ENCODE data around the gene QRICH1. TPM values are rescaled to one million over a fixed set of nuclear protein-coding genes. Genes with fewer than 3 reads are reported as not detected.

QRICH1 gene
- total and polyA plus RNA-seq, 2 of the 13 experiments (the other 11 are each of a cell fraction or from before 2014, with no cell fraction given), result 52.6 to 102 TPM

DNA sequence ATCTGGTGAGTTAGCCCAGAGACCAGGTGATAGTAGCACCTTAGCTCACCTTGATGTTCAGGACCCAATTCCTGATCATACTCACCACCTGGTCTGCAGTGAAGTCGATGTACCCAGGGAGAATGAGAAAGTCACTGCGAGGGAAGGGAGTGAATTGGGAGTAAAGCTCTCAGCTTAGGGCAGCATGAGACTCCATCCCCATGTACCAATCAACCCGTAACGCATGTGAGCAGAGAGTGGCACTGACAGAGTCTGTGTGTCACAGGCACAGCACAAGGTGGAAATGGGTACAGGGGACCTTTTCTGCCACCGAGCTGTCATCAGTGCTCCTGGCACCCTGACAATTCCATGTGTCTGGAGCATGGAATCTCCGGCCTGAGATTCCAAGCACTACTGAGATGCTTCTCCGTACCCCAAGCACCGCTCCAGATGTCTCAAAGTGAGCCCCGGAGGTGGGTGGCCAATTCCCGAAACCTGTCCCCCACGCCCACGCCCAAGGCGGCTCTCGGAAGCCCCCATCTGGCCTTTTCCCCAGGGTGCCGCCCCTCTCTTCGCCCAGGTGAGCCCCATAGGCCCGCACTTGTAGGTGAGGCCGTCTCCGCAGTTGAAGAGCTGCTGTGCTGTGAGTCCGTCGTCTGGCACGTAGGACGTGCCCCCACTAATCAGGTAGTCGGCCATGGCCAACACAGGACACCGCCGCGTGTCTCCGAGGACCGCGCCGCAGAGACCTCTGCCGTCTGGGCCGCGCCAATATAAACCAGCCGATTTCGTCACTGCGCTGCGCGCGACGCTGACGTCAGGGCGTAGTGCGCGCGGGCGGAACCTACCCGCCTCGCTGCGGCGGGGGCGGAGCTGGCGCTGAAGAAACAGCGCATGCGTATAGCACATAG lies 65.0 kb downstream of the QRICH1 start, which contains the start of gene IMPDH2 (continued):
- TF ChIP-seq, protein P1, sequence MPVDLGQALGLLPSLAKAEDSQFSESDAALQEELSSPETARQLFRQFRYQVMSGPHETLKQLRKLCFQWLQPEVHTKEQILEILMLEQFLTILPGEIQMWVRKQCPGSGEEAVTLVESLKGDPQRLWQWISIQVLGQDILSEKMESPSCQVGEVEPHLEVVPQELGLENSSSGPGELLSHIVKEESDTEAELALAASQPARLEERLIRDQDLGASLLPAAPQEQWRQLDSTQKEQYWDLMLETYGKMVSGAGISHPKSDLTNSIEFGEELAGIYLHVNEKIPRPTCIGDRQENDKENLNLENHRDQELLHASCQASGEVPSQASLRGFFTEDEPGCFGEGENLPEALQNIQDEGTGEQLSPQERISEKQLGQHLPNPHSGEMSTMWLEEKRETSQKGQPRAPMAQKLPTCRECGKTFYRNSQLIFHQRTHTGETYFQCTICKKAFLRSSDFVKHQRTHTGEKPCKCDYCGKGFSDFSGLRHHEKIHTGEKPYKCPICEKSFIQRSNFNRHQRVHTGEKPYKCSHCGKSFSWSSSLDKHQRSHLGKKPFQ (CRISPR knock-in tag; IDR thresholded peaks at IDR 0.05; ENCODE audit: insufficient replicate concordance), result no peak
- no peak for TF ChIP-seq NR2F6 (IDR thresholded peaks at IDR 0.05)
- TF ChIP-seq NR2F6 (CRISPR knock-in tag; IDR thresholded peaks at IDR 0.05), result peak; percentile 33; the same call in 1 of the 2 replicates
- TF ChIP-seq ZSCAN21 (CRISPR knock-in tag; IDR thresholded peaks at IDR 0.05; ENCODE audit: borderline replicate concordance), result peak; percentile 92; the same call in 1 of the 2 replicates
- peak; percentile 96 for TF ChIP-seq ZFY (CRISPR knock-in tag; IDR thresholded peaks at IDR 0.05)
- peak; percentile 58 for TF ChIP-seq FOXO1 (CRISPR knock-in tag; IDR thresholded peaks at IDR 0.05)
- TF ChIP-seq ZNF367 (CRISPR knock-in tag; IDR thresholded peaks at IDR 0.05; ENCODE audit: borderline replicate concordance), result peak; percentile 83; the same call in 1 of the 2 replicates
- TF ChIP-seq CHD2 (IDR thresholded peaks at IDR 0.05; ENCODE audit: low read depth, low read length), result 0 out of 2 replicates have a peak, but pooled peaks have one; percentile 23
- TF ChIP-seq ZC3H13 (CRISPR knock-in tag; IDR thresholded peaks at IDR 0.05), result peak; percentile 99
- TF ChIP-seq NONO (IDR thresholded peaks at IDR 0.05), result no peak
- peak; percentile 94 for TF ChIP-seq NONO (CRISPR knock-in tag; conservative IDR thresholded peaks at IDR 0.05)
- TF ChIP-seq HNRNPUL1 (IDR thresholded peaks at IDR 0.05; ENCODE audit: low read depth, low read length), result peak; percentile 64; the same call in 1 of the 2 replicates
- peak; percentile 91 for TF ChIP-seq PHF8 (CRISPR knock-in tag; IDR thresholded peaks at IDR 0.05)
- no peak for TF ChIP-seq NCOA1 (CRISPR knock-in tag; IDR thresholded peaks at IDR 0.05)
- TF ChIP-seq ATRX (CRISPR knock-in tag; IDR thresholded peaks at IDR 0.05; ENCODE audit: borderline replicate concordance), result no peak
- TF ChIP-seq NRL (CRISPR knock-in tag; IDR thresholded peaks at IDR 0.05; ENCODE audit: borderline replicate concordance), result peak; percentile 97; the same call in 1 of the 2 replicates
- peak; percentile 77; the same call in 1 of the 2 replicates for TF ChIP-seq BRD4 (CRISPR knock-in tag; IDR thresholded peaks at IDR 0.05)
- peak; percentile 37; the same call in 1 of the 2 replicates for TF ChIP-seq GPN1 (CRISPR knock-in tag; IDR thresholded peaks at IDR 0.05; ENCODE audit: borderline replicate concordance)
- TF ChIP-seq HOXD1 (CRISPR knock-in tag; IDR thresholded peaks at IDR 0.05), result peak; percentile 77
- peak; percentile 99 for TF ChIP-seq ZNF605 (CRISPR knock-in tag; IDR thresholded peaks at IDR 0.05)
- peak; percentile 94 for TF ChIP-seq ATF1 (CRISPR knock-in tag; IDR thresholded peaks at IDR 0.05)
- peak; percentile 98 for TF ChIP-seq AGO1 (IDR thresholded peaks at IDR 0.05; ENCODE audit: low read depth, low read length, poor library complexity, severe bottlenecking)
- TF ChIP-seq, protein P2, sequence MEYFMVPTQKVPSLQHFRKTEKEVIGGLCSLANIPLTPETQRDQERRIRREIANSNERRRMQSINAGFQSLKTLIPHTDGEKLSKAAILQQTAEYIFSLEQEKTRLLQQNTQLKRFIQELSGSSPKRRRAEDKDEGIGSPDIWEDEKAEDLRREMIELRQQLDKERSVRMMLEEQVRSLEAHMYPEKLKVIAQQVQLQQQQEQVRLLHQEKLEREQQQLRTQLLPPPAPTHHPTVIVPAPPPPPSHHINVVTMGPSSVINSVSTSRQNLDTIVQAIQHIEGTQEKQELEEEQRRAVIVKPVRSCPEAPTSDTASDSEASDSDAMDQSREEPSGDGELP (IDR thresholded peaks at IDR 0.05; ENCODE audit: borderline replicate concordance, low read depth), result peak; percentile 43; the same call in 1 of the 2 replicates
- 0 out of 2 replicates have a peak, but pooled peaks have one; percentile 58 for TF ChIP-seq STAT5B (CRISPR knock-in tag; IDR thresholded peaks at IDR 0.05)
- peak; percentile 98 for TF ChIP-seq HOXA3 (CRISPR knock-in tag; IDR thresholded peaks at IDR 0.05)
- TF ChIP-seq KDM6A (CRISPR knock-in tag; IDR thresholded peaks at IDR 0.05; ENCODE audit: low read depth), result 0 out of 2 replicates have a peak, but pooled peaks have one; percentile 10
- TF ChIP-seq MBNL3 (CRISPR knock-in tag; conservative IDR thresholded peaks at IDR 0.05), result no peak; the same call in 1 of the 2 replicates
- TF ChIP-seq, protein P3, sequence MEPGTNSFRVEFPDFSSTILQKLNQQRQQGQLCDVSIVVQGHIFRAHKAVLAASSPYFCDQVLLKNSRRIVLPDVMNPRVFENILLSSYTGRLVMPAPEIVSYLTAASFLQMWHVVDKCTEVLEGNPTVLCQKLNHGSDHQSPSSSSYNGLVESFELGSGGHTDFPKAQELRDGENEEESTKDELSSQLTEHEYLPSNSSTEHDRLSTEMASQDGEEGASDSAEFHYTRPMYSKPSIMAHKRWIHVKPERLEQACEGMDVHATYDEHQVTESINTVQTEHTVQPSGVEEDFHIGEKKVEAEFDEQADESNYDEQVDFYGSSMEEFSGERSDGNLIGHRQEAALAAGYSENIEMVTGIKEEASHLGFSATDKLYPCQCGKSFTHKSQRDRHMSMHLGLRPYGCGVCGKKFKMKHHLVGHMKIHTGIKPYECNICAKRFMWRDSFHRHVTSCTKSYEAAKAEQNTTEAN (CRISPR knock-in tag; conservative IDR thresholded peaks at IDR 0.05), result peak; percentile 52; the same call in 1 of the 2 replicates

Measured in HepG2 (cell line).